SK-N-MC (cell line): ENCODE results near the gene ZNF319.

Experiments
- DNase-seq: peaks from one replicate; pipeline ENCODE4 v3.0.0-alpha.2; 2011; ENCODE audit warnings: low read depth, low spot score
- H3K27ac ChIP-seq: fragments of 200-600 bp; sonication (generic); 2 replicates; pipeline ENCODE4 v1.5.1; 2016; ENCODE audit warnings: mixed run types
- H3K36me3 ChIP-seq: fragments of 200-600 bp; sonication (generic); 2 replicates; pipeline ENCODE4 v1.6.1; 2017; ENCODE audit warnings: antibody characterized with exemption, low read length, mixed read lengths; ENCODE audit not compliant: insufficient read depth
- H3K4me3 ChIP-seq: fragments of 200-600 bp; sonication (generic); 2 replicates; pipeline ENCODE4 v1.5.1; 2016
- H3K9ac ChIP-seq: fragments of 200-600 bp; sonication (generic); 2 replicates; pipeline ENCODE4 v1.8.0; 2017; ENCODE audit warnings: mixed run types, mixed read lengths; ENCODE audit not compliant: insufficient read length
- H3K9me3 ChIP-seq: fragments of 200-600 bp; sonication (generic); 2 replicates; pipeline ENCODE4 v1.6.1; 2017; ENCODE audit warnings: low read depth, mild to moderate bottlenecking, antibody characterized with exemption, low read length, moderate library complexity, mixed read lengths
- EZH2 ChIP-seq: fragments of 200-600 bp; sonication (generic); IDR thresholded peaks from one replicate; pipeline ENCODE4 v1.6.1; 2017; ENCODE audit warnings: antibody characterized with exemption
- FOXP2 ChIP-seq: optimal IDR thresholded peaks from 2 replicates; pipeline ENCODE3; 2011; ENCODE audit warnings: mild to moderate bottlenecking, moderate library complexity; ENCODE audit not compliant: insufficient read depth; ENCODE audit errors: extremely low read length, control extremely low read depth
- POLR2AphosphoS5 ChIP-seq: IDR thresholded peaks from 2 replicates; pipeline ENCODE4 v1.6.1; 2012; ENCODE audit warnings: mild to moderate bottlenecking, low read depth, low read length, borderline replicate concordance

The ZNF319 gene

DNA sequence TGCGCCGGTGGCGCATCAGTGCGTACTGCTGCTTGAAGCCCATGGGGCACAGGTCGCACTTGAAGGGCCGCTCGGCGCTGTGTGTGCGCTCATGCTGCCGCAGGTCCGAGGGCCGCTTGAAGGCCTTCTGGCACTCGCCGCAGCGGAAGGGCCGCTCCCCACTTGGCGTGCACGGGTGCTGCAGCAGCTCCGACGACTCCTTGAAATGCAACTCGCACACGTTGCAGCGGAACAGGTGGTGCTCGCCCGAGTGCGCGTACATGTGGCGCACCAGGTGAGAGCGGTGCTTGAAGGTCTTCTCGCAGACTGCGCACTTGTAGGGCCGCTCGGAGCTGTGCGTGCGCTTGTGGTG is 3.3 kb downstream of the ZNF319 start:
- TF ChIP-seq FOXP2 (no peak), POLR2AphosphoS5 (no peak), EZH2 (no peak)

GRCh38 chr16:57996406-57997175 is 3.9 kb downstream of the ZNF319 start:
- Histone ChIP-seq H3K27ac (no peak overlapping the region), H3K4me3 (no peak overlapping the region), H3K36me3 (no peaks in the 10 kb centered on the region), H3K9me3 (no peaks in the 10 kb centered on the region), H3K9ac (no peak overlapping the region)
- no peak for DNase-seq
- TF ChIP-seq EZH2: no peak
- no peak for TF ChIP-seq POLR2AphosphoS5
- no peak for TF ChIP-seq FOXP2

More for the DNA sequence above, 3.3 kb downstream of the ZNF319 start:
- H3K9me3 ChIP-seq: no peaks in the 10 kb centered on the region
- H3K4me3 ChIP-seq: no peak overlapping the region
- no peaks in the 10 kb centered on the region for H3K36me3 ChIP-seq
- DNase-seq: no peak
- no peak overlapping the region for H3K9ac ChIP-seq
- H3K27ac ChIP-seq: no peak overlapping the region

DNA sequence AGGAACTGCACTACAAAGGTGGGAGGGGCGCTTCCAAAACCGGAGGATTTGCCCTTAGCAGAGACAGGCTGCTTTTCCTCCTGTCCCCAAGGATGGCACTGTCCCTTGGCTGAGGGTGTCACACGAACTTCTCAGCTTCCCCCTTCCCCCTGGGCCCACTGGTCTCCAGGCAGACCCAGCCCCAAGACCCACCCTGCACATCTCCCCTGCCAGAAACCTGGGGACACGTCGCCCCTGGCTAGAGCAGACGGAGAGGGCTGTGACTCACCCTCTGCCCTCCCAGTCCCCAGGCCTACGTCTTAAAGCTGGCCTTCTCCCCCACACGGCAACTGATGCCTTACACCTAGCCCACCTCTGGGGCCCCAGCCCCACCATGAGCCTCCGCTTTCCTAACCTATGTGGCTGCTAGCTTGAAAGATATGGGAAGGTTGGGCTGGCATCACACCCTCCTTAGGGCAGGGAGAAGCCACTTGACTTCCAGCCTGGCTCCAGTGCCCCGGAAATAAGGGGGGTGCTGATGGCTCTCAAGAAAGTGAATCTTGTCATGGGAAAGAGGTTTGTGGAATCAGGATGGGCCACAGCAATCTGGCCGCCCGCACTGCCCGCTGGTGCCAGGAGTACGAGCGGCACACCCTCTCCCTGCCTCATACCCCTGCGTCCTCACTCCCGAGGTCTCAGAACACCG is 4.6 kb downstream of the ZNF319 start:
- H3K27ac ChIP-seq: no peak overlapping the region
- H3K9me3 ChIP-seq: no peaks in the 10 kb centered on the region

GRCh38 chr16:57994778-57995177 is 5.7 kb downstream of the ZNF319 start:
- Histone ChIP-seq H3K4me3 (no peak overlapping the region), H3K27ac (no peak overlapping the region), H3K9ac (no peak overlapping the region), H3K36me3 (no peaks in the 10 kb centered on the region), H3K9me3 (no peaks in the 10 kb centered on the region)
- no peak for TF ChIP-seq EZH2
- no peak for TF ChIP-seq FOXP2
- no peak for DNase-seq

More for the DNA sequence above, 4.6 kb downstream of the ZNF319 start:
- no peak for DNase-seq
- no peak overlapping the region for H3K9ac ChIP-seq
- TF ChIP-seq EZH2: no peak
- no peak for TF ChIP-seq POLR2AphosphoS5
- no peak for TF ChIP-seq FOXP2
- no peak overlapping the region for H3K4me3 ChIP-seq
- H3K36me3 ChIP-seq: no peaks in the 10 kb centered on the region

- TF ChIP-seq EZH2 (no peak), FOXP2 (no peak), POLR2AphosphoS5 (no peak)
- no peaks in the 10 kb centered on the region for H3K36me3 ChIP-seq
- DNase-seq: no peak
- no peak overlapping the region for H3K4me3 ChIP-seq
- no peak overlapping the region for H3K9ac ChIP-seq
- H3K9me3 ChIP-seq: no peaks in the 10 kb centered on the region
- no peak overlapping the region for H3K27ac ChIP-seq
Observed at GRCh38 chr16:57994361-57994760, 6.1 kb downstream of the ZNF319 start.

DNA sequence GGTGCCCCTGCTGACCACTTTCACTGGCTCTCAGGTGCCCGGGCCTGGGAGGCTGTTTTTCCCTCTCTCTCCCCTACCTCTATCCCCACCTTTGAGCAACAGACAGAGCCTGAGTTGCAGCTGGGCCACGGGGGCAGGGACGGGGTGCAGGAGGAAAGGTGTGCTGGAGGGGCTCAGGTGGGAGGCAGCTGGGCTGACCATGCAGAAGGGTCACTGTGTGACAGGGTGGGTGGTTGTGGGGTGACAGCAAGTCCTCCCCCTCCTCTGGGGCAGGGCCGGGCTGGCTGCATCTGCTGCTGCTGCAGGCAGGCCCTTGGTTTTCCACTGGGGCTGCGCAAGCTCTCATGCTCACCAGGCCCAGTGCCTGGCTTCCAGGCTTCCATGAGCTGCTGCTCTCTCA is 6.6 kb downstream of the ZNF319 start:
- H3K4me3 ChIP-seq: no peak overlapping the region
- no peaks in the 10 kb centered on the region for H3K36me3 ChIP-seq
- no peak overlapping the region for H3K9ac ChIP-seq
- no peak for TF ChIP-seq POLR2AphosphoS5
- TF ChIP-seq EZH2: no peak
- no peak for TF ChIP-seq FOXP2
- no peak for DNase-seq
- no peak overlapping the region for H3K27ac ChIP-seq
- H3K9me3 ChIP-seq: no peaks in the 10 kb centered on the region

DNA sequence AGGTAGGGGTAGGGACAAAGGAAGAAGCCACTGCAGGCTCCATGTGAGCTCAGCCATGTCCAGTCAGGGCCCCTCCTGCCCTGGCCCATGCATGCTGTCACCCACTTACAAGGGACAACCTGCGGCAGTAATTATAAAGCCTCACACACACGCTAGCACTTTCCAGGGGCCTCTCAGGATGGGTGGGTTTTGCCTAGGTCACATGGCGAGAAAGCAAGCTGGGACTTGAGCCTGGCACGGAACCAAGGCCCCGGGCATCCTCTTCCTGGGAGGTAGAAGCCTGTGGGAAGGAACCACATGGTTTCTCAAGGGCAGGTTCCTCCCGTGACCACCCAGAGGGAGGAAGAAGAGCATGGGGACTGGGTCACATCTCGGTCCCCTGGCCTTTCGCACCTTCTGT is 7.0 kb downstream of the ZNF319 start:
- DNase-seq: no peak
- Histone ChIP-seq H3K9me3 (no peaks in the 10 kb centered on the region), H3K36me3 (no peaks in the 10 kb centered on the region), H3K9ac (no peak overlapping the region), H3K4me3 (no peak overlapping the region), H3K27ac (no peak overlapping the region)
- TF ChIP-seq POLR2AphosphoS5 (no peak), FOXP2 (no peak), EZH2 (no peak)

DNA sequence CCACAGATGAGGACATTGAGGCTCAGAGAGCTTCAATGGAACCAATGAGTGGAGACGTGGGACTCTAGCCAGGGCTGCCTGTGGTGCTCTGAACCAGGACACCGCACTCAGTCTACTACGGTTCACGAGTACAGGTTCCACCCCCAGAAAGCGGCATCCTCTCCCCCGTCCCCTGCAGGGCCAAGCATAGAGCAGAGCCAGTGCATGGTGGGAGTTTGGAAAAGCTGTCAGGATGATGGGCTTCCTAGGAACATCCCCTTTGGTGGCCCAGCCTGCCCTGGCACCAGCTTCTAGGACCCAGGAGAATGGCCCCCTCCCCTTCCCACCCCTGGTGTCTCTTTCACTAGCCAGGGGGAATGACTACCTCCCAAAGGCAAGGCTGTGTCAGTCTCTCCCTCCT is 8.4 kb downstream of the ZNF319 start:
- Histone ChIP-seq H3K9ac (no peak overlapping the region), H3K36me3 (no peaks in the 10 kb centered on the region), H3K27ac (no peak overlapping the region), H3K9me3 (no peaks in the 10 kb centered on the region), H3K4me3 (no peak overlapping the region)
- no peak for DNase-seq
- TF ChIP-seq POLR2AphosphoS5 (no peak), EZH2 (no peak), FOXP2 (no peak)
